Measurements from ENCODE around the gene PHYKPL. TPM values are rescaled to one million over a fixed set of nuclear protein-coding genes. Genes with fewer than 3 reads are reported as not detected.

PHYKPL gene
- total RNA-seq, 2 donors from 2014 or later = 43.4 to 135 TPM

GRCh38 chr5:178272591-178272990 is 40.0 kb upstream of the PHYKPL start:
- DNase-seq (ENCODE audit: low spot score) = no peak
- no peak overlapping the region for H3K4me3 ChIP-seq
- TF ChIP-seq POLR2AphosphoS5 (IDR thresholded peaks at IDR 0.05) (no peak), CTCF (IDR thresholded peaks at IDR 0.05) (no peak), POLR2A (IDR thresholded peaks at IDR 0.05) (no peak)
- no peaks in the 10 kb centered on the region for H3K9me3 ChIP-seq
- no peaks in the 10 kb centered on the region for H3K4me1 ChIP-seq (replicated peaks)
- 94% methylated on average over 9 of the region's 9 CpGs for WGBS
- intact Hi-C loops (cut with DNase I) = no loop called here
- H3K36me3 ChIP-seq = no peaks in the 10 kb centered on the region
- H3K27ac ChIP-seq = no peak overlapping the region
- peaks cover 2% of the 10 kb centered on the region for H3K27me3 ChIP-seq (replicated peaks; ENCODE audit: insufficient read depth)

- no peaks in the 10 kb centered on the region for H3K36me3 ChIP-seq
- H3K27ac ChIP-seq = no peak overlapping the region
- TF ChIP-seq POLR2AphosphoS5 (IDR thresholded peaks at IDR 0.05) (no peak), POLR2A (IDR thresholded peaks at IDR 0.05) (no peak), CTCF (IDR thresholded peaks at IDR 0.05) (no peak)
- H3K4me1 ChIP-seq (replicated peaks) = no peaks in the 10 kb centered on the region
- H3K9me3 ChIP-seq = no peaks in the 10 kb centered on the region
- intact Hi-C loops (cut with DNase I) = no loop called here
- DNase-seq (ENCODE audit: low spot score) = no peak
- no peak overlapping the region for H3K4me3 ChIP-seq
- peaks cover 2% of the 10 kb centered on the region for H3K27me3 ChIP-seq (replicated peaks; ENCODE audit: insufficient read depth)
- WGBS = 85% methylated on average over 23 of the region's 24 CpGs
Observed at GRCh38 chr5:178271726-178272479, 39.3 kb upstream of the PHYKPL start.

- intact Hi-C loops (cut with DNase I) = no loop called here
- H3K27me3 ChIP-seq (replicated peaks; ENCODE audit: insufficient read depth) = no peaks in the 10 kb centered on the region
- no peaks in the 10 kb centered on the region for H3K4me1 ChIP-seq (replicated peaks)
- no peak for DNase-seq (ENCODE audit: low spot score)
- H3K36me3 ChIP-seq = no peaks in the 10 kb centered on the region
- TF ChIP-seq CTCF (IDR thresholded peaks at IDR 0.05) = no peak
- TF ChIP-seq POLR2A (IDR thresholded peaks at IDR 0.05) = no peak
- TF ChIP-seq POLR2AphosphoS5 (IDR thresholded peaks at IDR 0.05) = no peak
- WGBS = 93% methylated on average over 4 of the region's 4 CpGs
- H3K9me3 ChIP-seq = no peaks in the 10 kb centered on the region
- no peak overlapping the region for H3K4me3 ChIP-seq
- H3K27ac ChIP-seq = no peak overlapping the region
Observed at GRCh38 chr5:178271231-178271630, 38.6 kb upstream of the PHYKPL start.

- Histone ChIP-seq H3K4me3 (no peak overlapping the region), H3K27ac (no peak overlapping the region), H3K4me1 (replicated peaks) (no peaks in the 10 kb centered on the region), H3K9me3 (no peaks in the 10 kb centered on the region), H3K36me3 (no peaks in the 10 kb centered on the region), H3K27me3 (replicated peaks; ENCODE audit: insufficient read depth) (no peaks in the 10 kb centered on the region)
- no peak for DNase-seq (ENCODE audit: low spot score)
- TF ChIP-seq POLR2AphosphoS5 (IDR thresholded peaks at IDR 0.05) (no peak), POLR2A (IDR thresholded peaks at IDR 0.05) (no peak), CTCF (IDR thresholded peaks at IDR 0.05) (no peak)
- intact Hi-C loops (cut with DNase I) = no loop called here
- 94% methylated on average over 1 of the region's 1 CpG for WGBS
Observed at GRCh38 chr5:178269499-178269898, 36.9 kb upstream of the PHYKPL start.

GRCh38 chr5:178267876-178268275 is 35.3 kb upstream of the PHYKPL start:
- no peak overlapping the region for H3K4me3 ChIP-seq
- H3K27ac ChIP-seq = no peak overlapping the region
- no peaks in the 10 kb centered on the region for H3K4me1 ChIP-seq (replicated peaks)
- DNase-seq (ENCODE audit: low spot score) = no peak
- H3K36me3 ChIP-seq = no peaks in the 10 kb centered on the region
- H3K9me3 ChIP-seq = no peaks in the 10 kb centered on the region
- no peaks in the 10 kb centered on the region for H3K27me3 ChIP-seq (replicated peaks; ENCODE audit: insufficient read depth)
- intact Hi-C loops (cut with DNase I) = no loop called here
- WGBS = 91% methylated on average over 10 of the region's 10 CpGs
- no peak for TF ChIP-seq CTCF (IDR thresholded peaks at IDR 0.05)
- TF ChIP-seq POLR2A (IDR thresholded peaks at IDR 0.05) = no peak
- TF ChIP-seq POLR2AphosphoS5 (IDR thresholded peaks at IDR 0.05) = no peak

Data from prostate gland (tissue), 2 donors.